Endothelial cell of umbilical vein (primary cell): Measurements from ENCODE around the gene AK4. TPM values are rescaled to one million over a fixed set of nuclear protein-coding genes. Genes with fewer than 3 reads are reported as not detected.
"Not testable (repeated sequence)": the region's sequence is repeated elsewhere in the genome, so short reads cannot be mapped to it uniquely, and the experiment has no call there.

Experiments used
- Bru-seq: library from RNA; stranded (reverse); fragments of 400-500 nt; gene quantifications from one replicate; lab custom pipeline; 2021; lab: Mats Ljungman, UMichigan
- BruChase-seq, 2 experiments: library from RNA; stranded (reverse); fragments of 400-500 nt; gene quantifications; one replicate each; lab custom pipeline; 2021; lab: Mats Ljungman, UMichigan
- BruUV-seq: library from RNA; stranded (reverse); fragments of 400-500 nt; replicated peaks from 2 replicates; lab custom pipeline; 2021; lab: Mats Ljungman, UMichigan
- CTCF ChIA-PET: fragments of 300-600, 350-600 bp; sonication (Branson Sonifier 250); formaldehyde crosslinking; loops from one replicate; lab custom pipeline; 2021; ENCODE audit warnings: antibody characterized with exemption, inconsistent platforms; lab: Charles Lee
- POLR2A ChIA-PET: fragments of 300-600, 350-600 bp; sonication (Branson Sonifier 250); formaldehyde crosslinking; loops from one replicate; lab custom pipeline; 2021; ENCODE audit warnings: antibody characterized with exemption, inconsistent platforms; lab: Charles Lee
- DNase-seq: peaks from one replicate; pipeline ENCODE4 v3.0.0-alpha.2; 2011; ENCODE audit warnings: low read depth, low spot score
- FAIRE-seq: peaks from 2 replicates; lab custom pipeline; 2011; peaks lifted over from hg19 to GRCh38; lab: Jason Lieb, UNC
- H2AFZ ChIP-seq: 2 replicates; pipeline ENCODE4 v1.6.0; 2012; ENCODE audit warnings: low read depth, low read length, control low read depth, inconsistent platforms
- H3K27ac ChIP-seq: 2 replicates; pipeline ENCODE4 v1.5.1; 2011; ENCODE audit warnings: low read depth, mild to moderate bottlenecking, control low read depth, low read length, moderate library complexity; ENCODE audit not compliant: insufficient read depth
- H3K27me3 ChIP-seq, 2 experiments: 2 replicates each; pipeline versions ENCODE4 v1.6.0 to v1.6.1; 2011; ENCODE audit warnings: low read length in 2 of 2, mixed read lengths in 1 of 2; ENCODE audit not compliant: control insufficient read depth in 2 of 2, insufficient read depth in 2 of 2
- H3K36me3 ChIP-seq, 2 experiments: 2 replicates in 1 of 2; 3 replicates in 1 of 2; pipeline ENCODE4 v1.5.1; 2011; ENCODE audit warnings: low read length in 2 of 2, mild to moderate bottlenecking in 1 of 2, moderate library complexity in 1 of 2; ENCODE audit not compliant: control insufficient read depth in 2 of 2, insufficient read depth in 2 of 2; ENCODE audit errors: extremely low read depth in 1 of 2
- H3K4me1 ChIP-seq: 3 replicates; pipeline ENCODE4 v1.5.1; 2011; ENCODE audit warnings: mild to moderate bottlenecking, low read length; ENCODE audit not compliant: control insufficient read depth, insufficient read depth; ENCODE audit errors: extremely low read depth
- H3K4me2 ChIP-seq: 2 replicates; pipeline ENCODE4 v1.6.1; 2011; ENCODE audit warnings: low read length, control low read depth, mixed read lengths; ENCODE audit not compliant: insufficient read depth
- H3K4me3 ChIP-seq, 3 experiments: fragments of 200-600 bp in 1 of 3; sonication (generic), shearing (Covaris generic) in 1 of 3; replicated peaks in 1 of 3; 2 replicates each; pipeline ENCODE4 v1.5.1; 2011 to 2016; ENCODE audit warnings: control low read depth in 3 of 3, low read length in 3 of 3, mild to moderate bottlenecking in 2 of 3, inconsistent platforms in 1 of 3, low read depth in 1 of 3, moderate library complexity in 1 of 3; ENCODE audit not compliant: insufficient read depth in 1 of 3
- H3K79me2 ChIP-seq: 2 replicates; pipeline ENCODE4 v1.6.0; 2012; ENCODE audit warnings: low read length, inconsistent platforms; ENCODE audit not compliant: control insufficient read depth, insufficient read depth
- H3K9ac ChIP-seq: replicated peaks from 2 replicates; pipeline ENCODE3; 2011; ENCODE audit warnings: low read length, control low read depth; ENCODE audit not compliant: insufficient read depth; ENCODE audit errors: extremely low read depth
- H3K9me1 ChIP-seq: replicated peaks from 3 replicates; pipeline ENCODE4 v1.6.0; 2011; ENCODE audit warnings: mild to moderate bottlenecking, low read length; ENCODE audit not compliant: control insufficient read depth, insufficient read depth; ENCODE audit errors: extremely low read depth
- H3K9me3 ChIP-seq: replicated peaks from 2 replicates; pipeline ENCODE4 v1.5.1; 2012; ENCODE audit warnings: low read length, inconsistent platforms; ENCODE audit not compliant: control insufficient read depth, insufficient read depth
- H4K20me1 ChIP-seq: replicated peaks from 2 replicates; pipeline ENCODE3; 2011; ENCODE audit warnings: mild to moderate bottlenecking, low read length; ENCODE audit not compliant: control insufficient read depth, insufficient read depth; ENCODE audit errors: extremely low read depth
- EZH2 ChIP-seq: IDR thresholded peaks from 2 replicates; pipeline ENCODE4 v1.6.1; 2012; ENCODE audit warnings: borderline replicate concordance, low read depth, mild to moderate bottlenecking, moderate library complexity, low read length, inconsistent platforms; ENCODE audit not compliant: severe bottlenecking
- FOS ChIP-seq: IDR thresholded peaks from 2 replicates; pipeline ENCODE4 v1.6.1; 2011; ENCODE audit warnings: mild to moderate bottlenecking, low read length, moderate library complexity, borderline replicate concordance; ENCODE audit not compliant: insufficient read depth
- GATA2 ChIP-seq: IDR thresholded peaks from 2 replicates; pipeline ENCODE4 v1.7.0; 2011; ENCODE audit warnings: low read depth, mild to moderate bottlenecking, moderate library complexity, mixed read lengths, low read length; ENCODE audit not compliant: insufficient read length, insufficient read depth
- JUN ChIP-seq: IDR thresholded peaks from 2 replicates; pipeline ENCODE4 v1.6.1; 2011; ENCODE audit warnings: borderline replicate concordance, low read depth; ENCODE audit not compliant: insufficient read length, insufficient read depth
- MYC ChIP-seq: IDR thresholded peaks from one replicate; pipeline ENCODE4 v1.6.1; 2011; ENCODE audit warnings: mild to moderate bottlenecking, low read depth, low read length
- POLR2A ChIP-seq: IDR thresholded peaks from 2 replicates; pipeline ENCODE4 v1.6.1; 2012; ENCODE audit warnings: low read depth, mild to moderate bottlenecking, control low read depth, low read length
- POLR2AphosphoS5 ChIP-seq: IDR thresholded peaks from 2 replicates; pipeline ENCODE4 v1.6.1; 2012; ENCODE audit warnings: low read depth, mild to moderate bottlenecking, control low read depth, low read length, moderate library complexity; ENCODE audit not compliant: insufficient read depth
- dilution Hi-C: fragments of 300-500 bp; cut with MboI; formaldehyde crosslinking; loops from one replicate; pipeline ENCODE4 v1.15.0; 2019; ENCODE audit warnings: low sequenced_read_pairs; ENCODE audit not compliant: extremely low pct_ligation_motif_present
- intact Hi-C: fragments of 100-400 bp; cut with micrococcal nuclease; formaldehyde crosslinking; loops from one replicate; pipeline ENCODE4 v1.10.0; 2022
- long read RNA-seq: library from polyadenylated mRNA; stranded (forward); transcript quantifications from one replicate; pipeline ENCODE4 v2.0.0, GENCODE V29; 2021
- polyA minus RNA-seq, 3 experiments: library from RNA; depleted of rRNA, polyadenylated mRNA; stranded (reverse); fragments of >200 nt; gene quantifications; 1 replicate in 1 of 3; 2 replicates in 2 of 3; pipeline ENCODE4 v1.2.3, GENCODE V29; 2011
- polyA plus RNA-seq, 4 experiments: library from polyadenylated mRNA; depleted of rRNA in 3 of 4; stranded (reverse) in 3 of 4; unstranded in 1 of 4; fragments of >200 nt; gene quantifications; 2 replicates each; pipeline versions ENCODE4 v1.2.1 to v1.2.3, GENCODE V29; 2011 to 2012; ENCODE audit warnings: missing spikeins in 1 of 4
- total RNA-seq: library from RNA; stranded (reverse); gene quantifications from 2 replicates; pipeline ENCODE4 v1.2.3, GENCODE V29; 2021
- TF ChIP-seq, protein P1 (sequence below): IDR thresholded peaks from 2 replicates; pipeline ENCODE4 v1.6.1; 2011; ENCODE audit not compliant: insufficient read depth, insufficient read length
- TF ChIP-seq, protein P2 (sequence below), 2 donors: IDR thresholded peaks; 1 replicate in 1 of 2; 2 replicates in 1 of 2; pipeline ENCODE4 v1.5.1; 2011; ENCODE audit warnings: low read length in 2 of 2, mild to moderate bottlenecking in 2 of 2, moderate library complexity in 2 of 2, control low read depth in 1 of 2, inconsistent platforms in 1 of 2, low read depth in 1 of 2; ENCODE audit not compliant: insufficient read depth in 1 of 2; ENCODE audit errors: extremely low read depth in 1 of 2

The AK4 gene
- total RNA-seq = 5.6 and 7.0 TPM in 2 replicates
- 1.8 and 2.2 TPM in 2 replicates for polyA plus RNA-seq
- 1.4 and 2.1 TPM in 2 replicates for polyA plus RNA-seq (2011; cell fraction: cytosol; rRNA removed)
- 1.1 and 1.2 TPM in 2 replicates for polyA plus RNA-seq (2011; cell fraction: nucleus; rRNA removed)
- polyA plus RNA-seq (2012) = 6.2 and 7.4 TPM in 2 replicates
- polyA minus RNA-seq = 2.5 and 6.5 TPM in 2 replicates
- polyA minus RNA-seq (2011; cell fraction: cytosol; rRNA and poly(A)+ RNA removed) = 3.3 TPM
- 2.6 and 3.8 TPM in 2 replicates for polyA minus RNA-seq (2011; cell fraction: nucleus; rRNA and poly(A)+ RNA removed)
- Bru-seq, nascent RNA = percentile 41 among the genes with signal in this experiment
- BruChase-seq, experiment 1, labeled RNA remaining after a 6-hour chase = percentile 42 among the genes with signal in this experiment
- percentile 31 among the genes with signal in this experiment for BruChase-seq, experiment 2, labeled RNA remaining after a 2-hour chase
- long read RNA-seq, full-length matches to known transcripts = 6 of 10 reads
- long read RNA-seq, partial matches to known transcripts = 0 of 10 reads
- long read RNA-seq, other reads (novel, unspliced or antisense) = 4 of 10 reads

DNA sequence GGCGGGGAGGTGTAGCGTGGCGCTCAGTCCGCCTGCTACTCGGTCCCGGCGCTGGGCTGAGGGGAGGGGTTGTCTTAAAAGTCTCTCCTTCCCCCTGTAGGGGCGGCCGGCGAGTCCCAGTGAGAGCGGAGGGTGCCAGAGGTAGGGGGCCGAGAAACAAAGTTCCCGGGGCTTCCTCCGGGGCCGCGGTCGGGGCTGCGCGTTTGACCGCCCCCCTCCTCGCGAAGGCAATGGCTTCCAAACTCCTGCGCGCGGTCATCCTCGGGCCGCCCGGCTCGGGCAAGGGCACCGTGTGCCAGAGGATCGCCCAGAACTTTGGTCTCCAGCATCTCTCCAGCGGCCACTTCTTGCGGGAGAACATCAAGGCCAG lies at the start of gene AK4:
TSS of gene AK4 (plus strand) at position 26 of the 370 bp plus-strand sequence. CDS start at position 231, 205 bp downstream.
- CTCF ChIA-PET = interaction anchor here (3.4 kb wide), 1 partner anchor 540 kb away, joined by 13 read pairs; no protein-coding TSS in a partner anchor
- POLR2A ChIA-PET, H3K9me3 ChIP-seq, H4K20me1 ChIP-seq, H3K36me3 ChIP-seq, DNase-seq, H3K9me1 ChIP-seq, BruUV-seq, FAIRE-seq, H3K4me1 ChIP-seq, dilution Hi-C loops, H3K79me2 ChIP-seq, H3K27ac ChIP-seq: not testable (repeated sequence)
- H3K4me3 ChIP-seq = peak within 1 kb of the TSS; percentile 44 to 55 (median 50)
- H3K4me2 ChIP-seq = peak within 1 kb of the TSS; percentile 59
- H3K27me3 ChIP-seq = peaks cover 0 to 13% of the 10 kb centered on the region in 2 experiments
- intact Hi-C loops = loop anchor here (2.0 to 5.0 kb wide), 3 partner anchors 61 to 274 kb away; partner anchors contain the start of genes LEPR and LEPROT
- H2AFZ ChIP-seq = peak within 1 kb of the TSS; percentile 93
- H3K9ac ChIP-seq = peak within 1 kb of the TSS; percentile 43

DNA sequence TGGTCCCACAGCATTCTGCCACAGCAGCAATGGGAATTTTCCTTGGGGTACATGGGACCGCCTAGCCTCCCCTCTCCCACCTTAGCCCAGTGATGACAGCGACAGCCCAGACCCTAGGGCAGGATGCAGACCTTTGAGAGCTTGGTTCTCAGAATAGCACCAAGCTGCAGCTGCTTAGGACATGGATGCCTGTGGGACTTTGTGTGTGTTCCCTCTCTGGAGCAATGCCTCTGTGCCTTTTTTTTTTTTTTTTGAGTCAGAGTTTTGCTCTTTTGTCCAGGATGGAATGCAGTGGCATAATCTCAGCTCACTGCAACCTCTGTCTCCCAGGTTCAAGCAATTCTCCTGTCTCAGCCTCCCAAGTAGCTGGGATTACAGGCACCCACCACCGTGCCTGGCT lies 44.2 kb upstream of the AK4 start:
- Histone ChIP-seq H3K9me1 (no peaks in the 10 kb centered on the region), H3K27me3 (no peaks in the 10 kb centered on the region), H3K9me3 (no peaks in the 10 kb centered on the region), H3K4me3 (no peak overlapping the region), H3K79me2 (no peaks in the 10 kb centered on the region), H3K4me2 (no peak overlapping the region), H2AFZ (no peak overlapping the region), H4K20me1 (no peaks in the 10 kb centered on the region), H3K4me1 (no peaks in the 10 kb centered on the region), H3K27ac (no peak overlapping the region), H3K9ac (no peak overlapping the region), H3K36me3 (no peaks in the 10 kb centered on the region)
- TF ChIP-seq EZH2 (no peak), POLR2A (no peak), POLR2AphosphoS5 (no peak), JUN (no peak), MYC (no peak), GATA2 (no peak), FOS (no peak)
- TF ChIP-seq, protein P1, sequence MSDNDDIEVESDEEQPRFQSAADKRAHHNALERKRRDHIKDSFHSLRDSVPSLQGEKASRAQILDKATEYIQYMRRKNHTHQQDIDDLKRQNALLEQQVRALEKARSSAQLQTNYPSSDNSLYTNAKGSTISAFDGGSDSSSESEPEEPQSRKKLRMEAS = no peak
- TF ChIP-seq, protein P2, sequence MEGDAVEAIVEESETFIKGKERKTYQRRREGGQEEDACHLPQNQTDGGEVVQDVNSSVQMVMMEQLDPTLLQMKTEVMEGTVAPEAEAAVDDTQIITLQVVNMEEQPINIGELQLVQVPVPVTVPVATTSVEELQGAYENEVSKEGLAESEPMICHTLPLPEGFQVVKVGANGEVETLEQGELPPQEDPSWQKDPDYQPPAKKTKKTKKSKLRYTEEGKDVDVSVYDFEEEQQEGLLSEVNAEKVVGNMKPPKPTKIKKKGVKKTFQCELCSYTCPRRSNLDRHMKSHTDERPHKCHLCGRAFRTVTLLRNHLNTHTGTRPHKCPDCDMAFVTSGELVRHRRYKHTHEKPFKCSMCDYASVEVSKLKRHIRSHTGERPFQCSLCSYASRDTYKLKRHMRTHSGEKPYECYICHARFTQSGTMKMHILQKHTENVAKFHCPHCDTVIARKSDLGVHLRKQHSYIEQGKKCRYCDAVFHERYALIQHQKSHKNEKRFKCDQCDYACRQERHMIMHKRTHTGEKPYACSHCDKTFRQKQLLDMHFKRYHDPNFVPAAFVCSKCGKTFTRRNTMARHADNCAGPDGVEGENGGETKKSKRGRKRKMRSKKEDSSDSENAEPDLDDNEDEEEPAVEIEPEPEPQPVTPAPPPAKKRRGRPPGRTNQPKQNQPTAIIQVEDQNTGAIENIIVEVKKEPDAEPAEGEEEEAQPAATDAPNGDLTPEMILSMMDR (IDR thresholded peaks at IDR 0.05; ENCODE audit: extremely low read depth in 1 of 2, insufficient read depth in 1 of 2, low read depth in 1 of 2, low read length in 2 of 2) = no peak
- intact Hi-C loops = no loop called here
- no TSS peak for BruUV-seq
- FAIRE-seq (no peak), DNase-seq (no peak)
- POLR2A ChIA-PET = no interaction called here
- dilution Hi-C loops = no loop called here
- CTCF ChIA-PET = no interaction called here
